DND-41 (cell line): Measurements from ENCODE around the gene P3H4.

ENCODE experiments used
- EZH2 ChIP-seq: IDR thresholded peaks from 3 replicates; pipeline ENCODE4 v1.6.1; 2012; ENCODE audit warnings: borderline replicate concordance, low read depth, mild to moderate bottlenecking, moderate library complexity, low read length, inconsistent platforms; ENCODE audit not compliant: severe bottlenecking
- TF ChIP-seq, protein P1 (sequence below): IDR thresholded peaks from 2 replicates; pipeline ENCODE4 v1.5.1; 2012; ENCODE audit warnings: borderline replicate concordance, low read length, moderate library complexity, mild to moderate bottlenecking; ENCODE audit not compliant: poor library complexity, severe bottlenecking; ENCODE audit errors: extremely low read depth

DNA sequence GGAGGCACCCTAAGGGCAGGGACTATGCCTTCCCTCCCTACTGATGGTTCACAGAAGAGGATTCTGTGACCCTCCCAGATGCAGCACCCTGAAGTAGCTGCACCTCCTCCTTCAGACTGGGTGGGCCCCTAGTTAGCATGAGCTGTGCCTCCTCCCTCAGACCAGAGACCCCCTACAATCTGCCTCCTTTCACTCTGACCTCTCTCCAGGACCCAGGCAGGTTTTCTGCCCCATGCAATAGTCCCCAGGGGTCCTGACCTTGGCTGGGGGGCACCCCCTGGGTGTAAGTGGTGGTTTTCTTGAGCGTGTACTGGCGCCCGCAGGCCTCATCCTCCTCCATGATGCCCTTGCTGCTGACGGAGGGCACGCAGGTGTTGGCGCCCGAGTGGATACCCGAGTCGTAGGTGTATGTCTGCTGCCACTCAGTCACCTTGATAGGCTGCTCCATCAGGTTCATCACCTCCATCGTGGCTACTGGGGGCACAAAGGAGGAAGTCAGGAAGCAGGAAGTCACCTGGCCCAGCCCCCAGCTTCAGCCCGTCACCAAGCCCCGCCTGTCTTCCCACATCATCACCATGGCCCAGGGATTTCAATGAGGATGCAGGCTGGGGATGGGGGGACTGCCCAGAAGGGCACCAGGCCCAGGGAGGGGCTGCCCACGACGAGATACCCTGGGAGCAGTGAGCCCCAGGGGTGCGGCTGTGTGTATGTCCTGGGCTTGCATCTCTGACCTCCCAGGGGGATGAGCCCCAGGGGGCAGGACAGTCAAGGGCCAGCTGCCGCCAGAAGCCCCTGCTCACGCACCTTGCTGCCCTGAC, 40.2 kb downstream of the P3H4 start:
- TF ChIP-seq, protein P1, sequence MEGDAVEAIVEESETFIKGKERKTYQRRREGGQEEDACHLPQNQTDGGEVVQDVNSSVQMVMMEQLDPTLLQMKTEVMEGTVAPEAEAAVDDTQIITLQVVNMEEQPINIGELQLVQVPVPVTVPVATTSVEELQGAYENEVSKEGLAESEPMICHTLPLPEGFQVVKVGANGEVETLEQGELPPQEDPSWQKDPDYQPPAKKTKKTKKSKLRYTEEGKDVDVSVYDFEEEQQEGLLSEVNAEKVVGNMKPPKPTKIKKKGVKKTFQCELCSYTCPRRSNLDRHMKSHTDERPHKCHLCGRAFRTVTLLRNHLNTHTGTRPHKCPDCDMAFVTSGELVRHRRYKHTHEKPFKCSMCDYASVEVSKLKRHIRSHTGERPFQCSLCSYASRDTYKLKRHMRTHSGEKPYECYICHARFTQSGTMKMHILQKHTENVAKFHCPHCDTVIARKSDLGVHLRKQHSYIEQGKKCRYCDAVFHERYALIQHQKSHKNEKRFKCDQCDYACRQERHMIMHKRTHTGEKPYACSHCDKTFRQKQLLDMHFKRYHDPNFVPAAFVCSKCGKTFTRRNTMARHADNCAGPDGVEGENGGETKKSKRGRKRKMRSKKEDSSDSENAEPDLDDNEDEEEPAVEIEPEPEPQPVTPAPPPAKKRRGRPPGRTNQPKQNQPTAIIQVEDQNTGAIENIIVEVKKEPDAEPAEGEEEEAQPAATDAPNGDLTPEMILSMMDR: no peak
- no peak for TF ChIP-seq EZH2
